NCI-H1436 treated with DMSO at 0.1 percent for 48 hours (cell line): Measurements from ENCODE around the gene NT5DC2.

Experiments used
- DNase-seq: peaks from one replicate; lab custom pipeline; 2025; lab: John Stamatoyannopoulos, UW

Gene NT5DC2

DNA sequence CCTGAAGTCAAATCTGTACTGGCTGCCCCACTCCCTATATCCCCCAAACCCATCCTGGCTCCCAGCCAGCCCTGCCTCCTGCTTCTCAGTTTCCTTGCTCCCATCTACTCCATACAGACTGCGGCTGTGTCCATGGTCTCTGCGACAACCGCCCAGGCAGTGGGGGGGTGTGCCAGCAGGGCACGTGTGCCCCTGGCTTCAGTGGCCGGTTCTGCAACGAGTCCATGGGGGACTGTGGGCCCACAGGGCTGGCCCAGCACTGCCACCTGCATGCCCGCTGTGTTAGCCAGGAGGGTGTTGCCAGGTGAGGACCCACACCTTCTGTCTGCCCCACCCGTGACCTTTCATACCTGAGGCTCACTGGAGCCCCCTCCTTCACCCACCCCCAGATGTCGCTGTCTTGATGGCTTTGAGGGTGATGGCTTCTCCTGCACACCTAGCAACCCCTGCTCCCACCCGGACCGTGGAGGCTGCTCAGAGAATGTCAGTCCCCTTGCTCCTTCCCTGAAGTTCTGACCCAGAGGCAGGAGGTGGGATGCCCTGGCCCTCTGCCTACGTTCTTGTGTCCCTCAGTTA lies 23.8 kb downstream of the NT5DC2 start:
- DNase-seq: no peak

DNA sequence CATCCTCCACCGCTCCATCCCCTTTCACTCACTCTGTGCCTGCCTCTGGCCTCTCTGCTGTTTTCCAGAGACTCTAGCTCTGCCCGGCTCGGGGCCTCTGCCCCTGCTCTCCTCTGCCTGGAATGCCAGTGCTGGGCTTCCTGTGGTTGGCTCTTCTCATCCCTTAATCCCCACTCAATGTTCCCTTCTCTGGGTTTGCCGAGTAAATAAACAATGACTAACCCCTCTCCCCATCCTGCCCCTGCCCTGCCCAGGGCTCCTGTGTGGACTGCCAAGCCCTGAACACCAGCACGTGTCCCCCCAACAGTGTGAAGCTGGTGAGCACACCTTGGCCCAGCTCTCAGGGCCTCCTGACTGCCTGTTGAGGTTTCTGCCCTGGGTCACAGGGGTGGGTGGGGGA lies 26.3 kb downstream of the NT5DC2 start:
- DNase-seq: no peak

DNA sequence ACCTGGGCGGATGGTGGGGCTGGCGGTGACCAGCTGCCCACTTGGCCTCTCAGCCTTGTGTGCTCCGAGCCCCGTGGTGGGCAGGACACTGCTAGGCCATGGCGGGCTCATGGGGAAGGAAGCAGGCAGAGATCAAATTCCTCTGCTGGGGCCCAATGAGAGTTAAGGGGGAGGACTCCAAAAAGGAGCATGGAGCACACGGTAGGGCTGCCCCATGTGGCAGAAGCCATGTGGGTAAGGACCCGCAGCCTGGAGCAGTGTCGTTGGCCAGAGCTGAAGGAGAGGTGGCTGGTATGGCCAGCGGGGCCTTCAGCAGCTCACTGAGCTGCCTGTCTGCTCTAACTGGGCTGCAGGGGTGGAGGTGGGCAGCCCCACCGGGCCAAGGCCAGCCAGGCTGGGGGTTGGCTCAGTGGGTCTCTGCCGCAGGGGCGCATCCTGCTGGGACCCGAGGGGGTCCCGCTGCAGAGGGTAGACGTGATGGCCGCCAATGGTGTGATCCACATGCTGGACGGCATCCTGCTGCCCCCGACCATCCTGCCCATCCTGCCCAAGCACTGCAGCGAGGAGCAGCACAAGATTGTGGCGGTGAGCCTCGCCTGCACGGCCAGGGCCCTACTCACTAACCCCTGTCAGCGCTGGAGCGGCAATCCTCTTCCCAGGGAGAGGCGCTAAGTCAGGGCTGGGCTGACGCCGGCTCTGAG lies 27.2 kb downstream of the NT5DC2 start:
- no peak for DNase-seq

DNA sequence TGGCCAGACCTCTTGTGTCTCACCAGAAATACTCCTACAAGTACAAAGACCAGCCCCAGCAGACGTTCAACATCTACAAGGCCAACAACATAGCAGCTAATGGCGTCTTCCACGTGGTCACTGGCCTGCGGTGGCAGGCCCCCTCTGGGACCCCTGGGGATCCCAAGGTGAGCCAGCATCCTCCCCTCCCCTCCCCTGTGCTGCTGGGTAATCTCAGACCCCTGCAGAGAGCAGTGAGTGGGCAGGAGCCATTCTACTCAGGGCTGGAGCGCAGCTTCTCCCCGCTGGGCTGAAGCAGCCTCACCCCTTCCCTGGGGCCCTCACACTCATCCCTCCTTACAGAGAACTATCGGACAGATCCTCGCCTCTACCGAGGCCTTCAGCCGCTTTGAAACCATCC lies 28.7 kb downstream of the NT5DC2 start:
- no peak for DNase-seq

GRCh38 chr3:52503788-52504424 lies 29.8 kb downstream of the NT5DC2 start:
- DNase-seq: no peak

DNA sequence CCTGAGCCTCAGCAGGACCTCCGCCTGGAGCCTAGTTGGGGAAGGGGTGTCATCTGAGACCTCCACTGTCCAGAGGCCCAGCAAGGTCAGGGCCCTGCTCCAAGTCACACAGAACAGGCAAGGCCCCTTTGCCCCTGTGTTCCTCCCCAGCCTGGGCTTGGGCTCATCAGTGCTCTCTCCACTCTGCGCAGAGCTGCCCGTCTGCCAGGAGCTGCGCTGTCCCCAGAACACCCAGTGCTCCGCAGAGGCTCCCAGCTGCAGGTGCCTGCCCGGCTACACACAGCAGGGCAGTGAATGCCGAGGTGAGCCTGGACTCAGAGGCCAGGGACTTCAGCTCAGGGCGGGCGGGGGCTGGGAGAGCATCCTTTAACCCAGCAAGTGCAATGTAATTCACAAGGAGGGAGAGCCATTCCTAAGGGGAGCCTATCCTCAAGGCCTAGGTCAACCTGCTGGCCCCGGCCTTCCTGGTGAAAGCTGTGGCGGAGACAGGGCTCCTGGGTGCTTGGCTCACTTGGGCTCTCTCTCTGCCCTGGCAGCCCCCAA lies 30.8 kb downstream of the NT5DC2 start:
- DNase-seq: no peak

DNA sequence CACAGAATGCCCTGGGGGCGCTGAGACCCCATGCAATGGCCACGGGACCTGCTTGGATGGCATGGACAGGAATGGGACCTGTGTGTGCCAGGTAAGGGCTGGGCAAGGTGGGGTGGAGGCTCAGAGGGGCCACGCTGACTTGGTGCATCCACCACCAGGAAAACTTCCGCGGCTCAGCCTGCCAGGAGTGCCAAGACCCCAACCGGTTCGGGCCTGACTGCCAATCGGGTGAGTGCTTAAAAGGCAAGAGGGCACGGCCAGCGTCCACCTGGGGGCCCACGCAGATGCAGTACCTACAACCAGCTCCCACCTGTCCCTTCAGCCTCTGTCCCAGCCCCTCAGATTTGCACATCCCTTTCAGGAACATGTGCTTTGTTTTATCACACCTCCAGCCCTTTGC lies 31.7 kb downstream of the NT5DC2 start:
- no peak for DNase-seq

DNA sequence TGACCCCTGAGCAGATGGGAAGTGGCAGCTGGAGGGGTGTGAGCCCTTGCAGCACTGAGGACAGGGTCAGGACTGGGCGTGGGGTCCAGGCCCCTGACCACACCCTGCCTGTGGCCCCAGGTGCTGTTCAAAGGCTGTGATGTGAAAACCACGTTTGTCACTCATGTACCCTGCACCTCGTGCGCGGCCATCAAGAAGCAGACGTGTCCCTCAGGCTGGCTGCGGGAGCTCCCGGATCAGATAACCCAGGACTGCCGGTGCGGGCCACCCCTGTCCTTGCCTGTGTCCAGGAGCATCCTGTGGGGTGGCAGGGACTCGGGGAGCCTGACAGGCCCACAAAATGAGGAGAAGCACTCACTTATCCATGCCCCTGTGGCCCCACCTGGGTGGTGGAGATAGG lies 32.6 kb downstream of the NT5DC2 start:
- DNase-seq: no peak

- DNase-seq: no peak
Measured at GRCh38 chr3:52498137-52499054, 35.3 kb downstream of the NT5DC2 start.

DNA sequence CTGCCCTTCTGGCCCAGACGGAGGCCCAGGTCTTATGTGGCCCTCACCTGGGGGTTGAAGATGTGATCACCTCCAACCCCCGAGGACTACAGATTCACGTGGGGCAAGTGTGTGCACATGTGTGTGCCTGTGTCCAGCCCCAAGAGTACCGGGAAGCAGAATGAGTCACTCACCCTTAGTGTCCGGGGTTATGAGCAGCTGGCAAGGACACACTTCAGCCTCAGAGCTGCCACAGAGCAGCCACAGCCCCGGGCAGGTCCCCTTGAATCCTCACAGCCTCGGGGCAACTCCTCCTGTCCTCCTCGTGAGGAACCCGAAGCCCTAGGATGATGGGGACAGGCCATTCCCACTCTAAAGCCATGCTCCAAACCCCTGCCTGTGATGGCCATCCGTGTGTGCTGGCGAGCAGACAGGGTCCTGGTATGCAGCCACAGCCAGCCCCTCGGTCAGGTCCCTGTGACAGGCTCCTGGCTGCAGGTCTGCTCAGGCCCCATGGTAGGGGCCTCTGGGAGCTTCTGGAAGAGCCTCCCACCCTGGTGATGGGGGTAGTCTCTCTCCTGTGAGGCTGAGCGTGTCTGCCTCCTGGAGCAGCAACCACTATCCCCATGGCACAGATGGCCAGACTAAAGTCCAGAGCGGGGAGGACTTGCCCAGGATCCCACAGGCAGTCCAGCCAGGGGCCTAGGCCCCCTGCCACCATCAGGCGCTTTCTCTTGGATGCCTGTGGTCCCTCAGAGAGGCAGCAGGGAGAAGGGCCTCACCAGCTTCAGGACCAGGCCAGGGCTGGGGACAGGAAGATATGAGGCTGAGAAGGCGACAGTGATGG lies 37.7 kb downstream of the NT5DC2 start:
- DNase-seq: no peak

DNA sequence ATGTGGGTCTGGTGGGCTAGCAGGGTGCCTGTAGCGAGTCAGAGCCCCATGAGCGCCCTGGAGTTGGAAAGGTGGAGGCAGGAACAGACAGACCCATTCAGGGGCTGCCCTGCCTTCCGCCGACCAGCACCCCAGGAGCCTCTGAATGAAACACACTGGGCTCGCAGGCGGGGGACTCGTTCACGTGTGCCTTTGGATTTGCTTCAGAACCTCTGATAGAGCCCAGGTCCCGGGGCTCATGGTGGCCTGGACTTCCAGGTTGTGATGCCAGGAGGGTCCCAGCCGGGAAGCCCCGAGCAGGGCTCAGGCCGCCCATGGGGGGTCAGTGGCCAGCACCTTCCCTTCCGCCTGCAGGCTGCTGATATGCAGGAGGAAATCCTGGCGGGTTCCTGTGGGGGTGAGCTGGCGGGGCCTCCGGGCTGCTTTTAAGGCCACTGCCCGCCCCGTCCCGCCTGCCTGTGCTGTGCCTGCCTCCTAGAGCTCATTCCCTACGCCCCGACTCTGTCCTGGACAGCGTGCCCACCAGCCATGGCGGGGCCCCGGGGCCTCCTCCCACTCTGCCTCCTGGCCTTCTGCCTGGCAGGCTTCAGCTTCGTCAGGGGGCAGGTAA lies 38.7 kb downstream of the NT5DC2 start, which contains the start of gene STAB1:
Gene STAB1 (plus strand): TSS at position 453 of the 610 bp plus-strand sequence. CDS start 76 bp downstream, at position 529.
- DNase-seq: no peak

- no peak for DNase-seq
Measured at GRCh38 chr3:52494445-52494844, 39.2 kb downstream of the NT5DC2 start.

GRCh38 chr3:52493232-52494017 lies 40.2 kb downstream of the NT5DC2 start:
- no peak for DNase-seq

GRCh38 chr3:52492059-52492458 lies 41.6 kb downstream of the NT5DC2 start:
- no peak for DNase-seq

GRCh38 chr3:52490939-52491526 lies 42.6 kb downstream of the NT5DC2 start:
- DNase-seq: no peak

- no peak for DNase-seq
Measured at GRCh38 chr3:52490035-52490938, 43.4 kb downstream of the NT5DC2 start.

DNA sequence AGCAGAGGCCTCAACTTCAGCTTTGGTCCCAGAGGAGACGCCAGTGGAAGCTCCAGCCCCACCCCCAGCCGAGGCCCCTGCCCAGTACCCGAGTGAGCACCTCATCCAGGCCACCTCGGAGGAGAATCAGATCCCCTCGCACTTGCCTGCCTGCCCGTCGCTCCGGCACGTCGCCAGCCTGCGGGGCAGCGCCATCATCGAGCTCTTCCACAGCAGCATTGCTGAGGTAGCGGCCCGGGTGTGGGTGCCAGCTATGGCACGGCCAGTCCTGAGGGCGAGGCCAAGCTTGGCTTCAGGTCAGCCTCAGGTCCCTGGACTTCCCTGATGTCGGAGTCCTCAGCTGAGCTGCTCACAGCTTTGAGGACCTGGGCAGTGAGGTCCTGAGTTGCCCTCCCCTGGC lies 44.2 kb downstream of the NT5DC2 start:
- DNase-seq: no peak

GRCh38 chr3:52488746-52489145 lies 44.9 kb downstream of the NT5DC2 start:
- no peak for DNase-seq
